ENCODE data around the gene SERPING1.

SERPING1 gene

DNA sequence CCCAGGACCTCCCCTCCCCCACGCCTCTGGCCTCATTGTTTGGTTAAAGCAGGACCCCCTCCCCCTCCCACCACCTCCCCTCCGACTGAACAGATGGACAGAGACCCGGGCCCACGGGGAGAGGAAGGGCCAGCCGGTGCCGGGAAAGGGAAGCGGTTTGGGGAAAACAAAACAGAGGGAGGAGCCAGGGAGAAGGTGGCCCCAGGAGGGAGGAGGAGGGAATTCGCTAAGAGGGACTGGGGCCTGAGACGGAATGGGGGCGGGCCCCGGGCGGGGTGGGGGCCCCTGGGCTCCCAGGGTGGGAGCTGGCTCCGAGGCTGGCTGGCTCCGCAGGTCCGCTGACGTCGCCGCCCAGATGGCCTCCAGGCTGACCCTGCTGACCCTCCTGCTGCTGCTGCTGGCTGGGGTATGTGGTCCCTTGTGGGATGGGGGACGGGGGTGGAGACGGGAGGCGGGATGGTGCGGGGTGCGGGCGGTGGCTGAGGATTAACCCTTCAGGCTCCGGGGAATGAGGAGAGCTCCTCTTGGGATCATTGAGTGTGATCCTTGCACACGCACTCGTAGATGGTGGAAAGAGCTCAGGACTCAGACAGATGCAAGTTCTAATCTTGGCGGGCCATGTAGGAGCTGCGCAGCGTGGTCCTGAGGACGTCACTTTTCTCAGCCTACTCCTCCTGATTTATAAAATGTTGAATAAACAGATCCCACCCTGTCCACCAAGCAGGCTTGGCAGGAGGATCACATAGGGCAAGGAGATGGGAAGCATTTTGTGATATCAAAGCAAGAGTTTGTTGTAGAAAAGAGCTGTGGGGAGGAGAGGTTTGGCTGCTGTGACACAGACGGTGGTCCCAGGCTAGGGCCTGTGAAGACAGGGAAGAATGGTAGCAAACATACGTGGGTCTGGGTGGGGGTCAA is 688 bp downstream of the SERPING1 start:
- no peak for DNase-seq

DNA sequence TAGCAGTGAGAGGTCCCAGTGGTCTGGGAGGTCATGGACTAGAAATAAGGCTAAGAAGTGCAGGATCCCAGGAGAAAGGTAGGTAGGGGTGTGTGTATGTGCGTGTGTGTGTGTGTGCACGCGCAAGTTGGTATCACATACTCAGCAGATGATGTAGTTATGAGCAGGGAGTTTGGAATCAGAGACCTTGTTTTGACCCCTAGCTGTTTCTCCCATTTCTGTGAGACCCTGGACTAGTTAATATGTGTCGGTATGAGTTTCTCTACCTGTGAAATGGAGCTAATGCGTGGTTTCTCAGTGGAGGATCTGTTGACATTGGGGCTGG is 1.3 kb downstream of the SERPING1 start:
- DNase-seq, result no peak

DNA sequence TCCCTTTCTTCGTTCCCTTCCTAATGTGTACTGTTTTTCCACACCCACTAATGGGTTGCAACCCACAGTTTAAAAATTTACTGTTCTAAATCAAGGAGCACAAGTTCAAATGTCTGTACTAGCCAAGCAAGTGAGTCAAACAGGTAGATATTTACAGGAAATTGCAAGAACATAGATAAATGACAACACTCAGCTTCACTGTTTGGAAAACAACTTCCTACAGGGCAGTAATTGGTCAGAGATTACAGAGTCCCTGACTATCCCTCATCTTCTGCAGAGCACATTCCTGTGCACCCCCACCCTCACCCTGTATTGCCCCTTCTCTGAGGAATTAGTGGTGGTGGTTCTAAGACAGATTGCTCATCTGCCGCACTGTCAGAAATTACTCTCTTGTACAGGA is 1.9 kb downstream of the SERPING1 start:
- no peak for DNase-seq

DNA sequence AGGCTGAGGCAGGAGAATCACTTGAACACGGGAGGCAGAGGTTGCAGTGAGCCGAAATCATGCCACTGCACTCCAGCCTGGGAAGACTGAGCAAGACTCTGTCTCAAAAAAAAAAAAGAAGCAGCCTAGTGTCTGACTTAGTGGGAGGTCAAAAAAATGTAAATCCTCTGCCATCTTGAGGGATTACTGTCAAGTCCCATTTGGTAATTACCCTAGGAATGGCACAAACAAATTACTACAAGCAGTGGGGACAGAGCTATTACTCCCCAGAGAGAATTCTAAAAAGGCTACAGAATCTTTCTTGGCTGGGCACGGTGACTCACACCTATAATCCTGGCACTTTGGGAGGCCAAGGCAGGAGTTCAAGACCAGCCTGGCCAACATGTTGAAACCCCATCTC is 3.8 kb downstream of the SERPING1 start:
- DNase-seq, result no peak

DNA sequence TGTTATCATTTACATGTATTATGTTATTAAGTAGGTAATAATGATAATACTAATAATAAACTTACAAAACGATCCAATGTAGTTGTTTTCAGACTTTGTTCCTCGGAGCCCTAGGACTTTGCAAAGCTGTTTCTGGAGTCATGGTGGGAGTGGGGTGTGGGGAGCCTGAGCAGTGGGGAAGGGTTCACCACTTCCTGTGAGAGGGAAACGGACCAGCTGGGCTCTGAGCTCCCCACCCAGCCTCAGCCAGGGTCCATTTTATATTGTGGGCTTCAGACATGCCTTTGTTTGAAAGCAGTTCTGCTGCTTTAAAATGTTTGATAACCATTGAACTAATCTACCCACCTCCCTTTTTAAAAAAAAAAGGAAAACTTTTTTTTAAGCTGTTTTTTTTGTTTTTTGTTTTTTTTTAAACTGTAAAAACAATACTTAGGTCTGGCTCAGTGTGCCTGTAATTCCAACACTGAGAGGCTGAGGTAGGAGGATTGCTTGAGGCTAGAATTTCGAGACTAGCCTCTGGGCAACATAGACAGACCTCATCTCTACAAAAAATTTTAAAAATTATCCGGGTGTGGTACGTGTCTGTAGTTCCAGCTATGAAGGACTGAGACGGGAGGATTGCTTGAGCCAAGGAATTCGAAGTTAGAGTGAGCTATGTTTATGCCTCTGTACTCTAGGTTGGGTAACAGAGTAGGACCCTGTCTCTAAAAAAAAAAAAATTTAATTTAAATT is 7.0 kb downstream of the SERPING1 start:
- DNase-seq, result no peak

DNA sequence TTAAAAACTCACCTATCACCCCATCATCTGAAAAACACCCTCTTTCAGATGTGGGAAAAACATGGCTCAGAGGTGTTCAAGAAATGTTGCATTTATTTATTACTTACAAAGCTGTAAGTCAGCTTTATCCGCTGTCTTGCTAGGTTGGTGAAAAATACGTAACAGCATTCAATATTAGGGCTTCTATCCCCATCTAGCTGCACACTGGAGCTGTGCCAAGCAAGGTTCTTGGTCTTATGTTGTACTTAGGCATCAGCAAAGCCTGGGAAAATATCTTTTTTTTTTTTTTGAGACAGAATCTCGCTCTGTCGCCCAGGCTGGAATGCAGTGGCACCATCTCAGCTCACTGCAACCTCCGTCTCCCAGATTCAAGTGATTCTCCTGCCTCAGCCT is 7.5 kb downstream of the SERPING1 start:
- no peak for DNase-seq

DNA sequence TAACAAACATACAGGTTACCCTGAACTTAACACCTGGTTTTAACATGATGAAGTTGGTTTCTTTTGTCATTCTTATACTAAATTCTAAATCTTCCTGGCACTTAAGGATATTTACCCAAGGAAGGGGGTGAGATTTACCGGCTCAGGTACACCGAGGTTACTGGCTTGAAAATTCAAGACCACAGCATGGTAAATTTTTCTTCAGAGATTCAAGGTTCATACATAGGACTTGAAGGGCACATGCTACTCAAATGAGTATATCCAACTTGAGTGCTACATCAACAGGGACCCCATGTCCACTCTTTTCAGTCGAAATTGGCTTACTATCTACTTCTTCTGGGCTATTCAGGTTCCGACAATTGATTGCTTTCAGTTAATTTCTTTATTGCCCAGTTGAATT is 12.7 kb downstream of the SERPING1 start:
- no peak for DNase-seq

DNA sequence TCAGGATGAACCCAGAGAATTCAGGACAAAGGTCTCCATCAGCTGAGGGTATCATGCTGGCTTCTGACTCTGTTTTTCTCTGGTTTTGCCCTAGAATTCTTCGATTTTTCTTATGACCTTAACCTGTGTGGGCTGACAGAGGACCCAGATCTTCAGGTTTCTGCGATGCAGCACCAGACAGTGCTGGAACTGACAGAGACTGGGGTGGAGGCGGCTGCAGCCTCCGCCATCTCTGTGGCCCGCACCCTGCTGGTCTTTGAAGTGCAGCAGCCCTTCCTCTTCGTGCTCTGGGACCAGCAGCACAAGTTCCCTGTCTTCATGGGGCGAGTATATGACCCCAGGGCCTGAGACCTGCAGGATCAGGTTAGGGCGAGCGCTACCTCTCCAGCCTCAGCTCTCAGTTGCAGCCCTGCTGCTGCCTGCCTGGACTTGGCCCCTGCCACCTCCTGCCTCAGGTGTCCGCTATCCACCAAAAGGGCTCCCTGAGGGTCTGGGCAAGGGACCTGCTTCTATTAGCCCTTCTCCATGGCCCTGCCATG is 16.8 kb downstream of the SERPING1 start:
- no peak for DNase-seq

DNA sequence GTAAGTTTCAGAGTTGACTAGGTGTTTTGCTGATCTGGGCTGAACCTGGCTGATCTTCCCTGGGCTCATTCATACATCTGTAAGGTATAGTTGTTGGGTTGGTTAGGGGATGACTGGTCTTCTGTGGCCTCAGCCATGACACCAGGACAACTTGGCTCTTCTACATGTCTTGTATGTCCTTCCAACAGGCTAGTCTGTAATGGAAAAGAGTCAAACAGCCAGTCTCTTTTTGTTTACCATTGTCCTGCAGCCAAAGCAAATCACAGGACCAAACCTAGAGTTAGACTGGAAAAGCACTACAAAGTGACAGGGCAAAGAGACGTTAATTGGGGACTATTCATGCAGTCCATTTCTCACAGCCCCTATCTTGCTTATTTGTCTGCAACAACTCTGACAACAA is 17.8 kb downstream of the SERPING1 start:
- DNase-seq, result no peak

DNA sequence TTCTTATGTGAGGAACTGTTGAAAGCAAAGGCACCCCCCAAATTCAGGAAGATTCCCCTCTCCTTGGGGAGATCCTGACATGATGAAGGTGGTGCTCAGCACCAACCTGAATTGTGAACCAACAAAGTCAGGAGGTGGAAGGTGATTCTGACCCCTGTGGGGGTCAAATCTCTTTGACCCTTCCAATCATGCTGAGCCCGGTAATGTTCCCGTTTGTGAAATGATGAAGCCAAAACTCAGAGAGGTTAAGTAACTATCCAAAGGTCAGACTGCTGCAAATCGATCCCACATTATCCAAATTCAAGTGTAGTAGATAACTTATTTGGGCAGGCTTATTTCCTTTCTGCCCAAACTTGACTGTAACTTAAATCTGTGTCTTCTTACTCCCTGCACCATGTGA is 19.1 kb downstream of the SERPING1 start:
- no peak for DNase-seq

DNA sequence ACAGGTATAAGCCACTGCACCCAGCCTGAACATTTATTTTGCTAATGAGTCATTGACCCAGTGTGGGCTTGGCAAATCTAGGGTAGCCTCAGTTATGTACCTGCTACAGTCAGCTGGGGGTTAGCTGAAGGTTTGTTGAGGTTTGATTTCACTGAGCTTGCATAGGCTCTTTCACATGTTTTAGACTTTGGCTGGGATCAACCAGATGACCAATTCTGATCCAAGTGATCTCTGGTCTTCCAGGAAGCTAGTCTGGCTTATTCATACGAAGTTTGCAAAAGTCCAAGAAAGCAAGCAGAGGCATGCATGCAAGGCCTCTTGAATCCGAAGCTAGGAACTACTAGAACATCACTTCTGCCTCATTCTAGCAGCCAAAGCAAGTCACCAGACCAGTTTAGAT is 21.0 kb downstream of the SERPING1 start:
- no peak for DNase-seq

DNA sequence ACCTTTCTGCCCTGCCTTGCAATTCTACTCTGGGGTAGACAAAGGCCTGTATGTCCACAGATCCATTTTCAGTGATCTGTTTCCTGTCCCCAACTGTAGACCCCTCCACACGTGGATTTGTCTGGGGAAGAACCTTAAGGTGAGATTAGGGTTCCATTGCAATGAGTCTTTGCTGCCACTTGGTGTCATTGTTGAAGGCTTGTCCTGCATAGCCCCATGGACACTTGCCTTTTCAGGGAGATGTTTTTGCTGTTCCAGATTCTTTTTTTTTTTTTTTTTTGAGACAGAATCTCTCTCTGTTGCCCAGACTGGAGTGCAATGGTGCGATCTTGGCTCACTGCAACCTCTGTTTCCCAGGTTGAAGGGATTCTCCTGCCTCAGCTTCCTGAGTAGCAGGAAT is 21.8 kb downstream of the SERPING1 start:
- no peak for DNase-seq

DNA sequence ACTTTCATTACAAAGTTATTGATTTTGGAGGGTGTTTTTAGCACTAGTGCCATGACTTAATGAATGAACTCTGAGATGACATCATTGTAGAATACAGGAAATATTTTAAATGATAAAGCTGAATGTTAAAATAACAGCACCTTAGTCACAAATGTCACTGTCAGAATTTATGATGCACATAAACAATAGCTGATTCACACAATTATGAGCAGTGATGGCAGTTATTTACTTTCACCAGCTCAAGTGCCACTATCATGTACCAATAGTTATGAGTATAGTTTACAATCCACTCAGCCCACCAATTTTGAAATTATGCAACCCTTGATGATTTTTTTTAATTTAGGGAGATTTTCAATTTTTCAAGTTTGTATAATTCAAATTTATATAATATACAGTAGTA is 23.0 kb downstream of the SERPING1 start:
- DNase-seq, result no peak

DNA sequence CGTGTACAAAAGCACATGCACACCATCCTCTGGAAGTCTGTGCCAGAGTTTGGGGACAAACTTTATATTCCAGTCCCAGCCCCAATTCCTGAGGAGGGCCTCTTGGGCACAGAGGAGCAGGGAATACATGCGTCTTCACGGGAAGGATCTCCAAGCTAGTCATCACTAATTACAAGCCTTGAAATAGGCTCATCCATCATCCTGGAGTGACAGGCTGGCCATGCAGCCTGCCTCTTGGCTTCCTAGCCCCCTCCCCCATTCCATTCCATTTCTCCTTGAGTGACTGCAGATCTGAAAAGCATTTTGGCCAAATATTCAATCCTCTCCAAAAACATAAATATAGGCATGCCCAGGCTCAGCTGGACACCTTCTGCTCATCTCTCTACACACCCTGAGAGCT is 24.8 kb downstream of the SERPING1 start:
- no peak for DNase-seq

DNA sequence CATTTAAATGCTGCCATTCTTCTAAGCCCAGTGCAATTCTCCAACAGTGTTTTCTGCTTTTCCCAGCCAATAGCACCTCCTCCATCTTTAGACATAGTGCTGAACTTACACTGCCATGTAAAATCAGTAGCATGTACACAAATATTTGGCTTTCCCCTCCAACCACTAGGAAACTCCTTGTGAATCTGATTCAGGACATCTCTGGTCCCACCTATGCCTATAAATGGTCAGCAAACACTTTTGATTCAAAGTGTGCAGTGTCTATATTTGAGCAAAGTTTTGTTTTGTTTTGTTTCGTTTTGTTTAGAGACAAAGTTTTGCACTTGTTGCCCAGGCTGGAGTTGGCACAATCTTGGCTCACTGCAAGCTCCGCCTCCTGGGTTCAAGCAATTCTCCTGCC is 27.4 kb downstream of the SERPING1 start:
- DNase-seq, result no peak

DNA sequence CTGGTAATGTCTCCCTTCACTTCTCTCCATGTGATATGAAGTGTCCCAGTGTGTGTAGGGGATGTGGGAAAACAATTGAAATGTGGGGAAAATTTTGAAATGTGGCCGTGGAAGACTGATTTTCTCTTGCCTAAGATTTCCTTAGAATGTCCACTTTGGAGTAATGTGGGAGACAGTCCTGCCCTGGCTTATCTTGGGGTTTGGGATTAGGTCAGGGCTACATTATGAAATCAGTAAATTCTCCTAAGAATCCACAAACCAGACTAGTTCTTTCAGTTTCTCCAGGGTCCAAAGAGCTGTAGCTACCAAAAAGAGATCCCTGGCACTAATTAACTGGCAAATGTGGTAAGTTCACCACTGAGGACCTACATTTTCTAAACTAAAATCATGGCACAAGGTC is 29.4 kb downstream of the SERPING1 start:
- no peak for DNase-seq

DNA sequence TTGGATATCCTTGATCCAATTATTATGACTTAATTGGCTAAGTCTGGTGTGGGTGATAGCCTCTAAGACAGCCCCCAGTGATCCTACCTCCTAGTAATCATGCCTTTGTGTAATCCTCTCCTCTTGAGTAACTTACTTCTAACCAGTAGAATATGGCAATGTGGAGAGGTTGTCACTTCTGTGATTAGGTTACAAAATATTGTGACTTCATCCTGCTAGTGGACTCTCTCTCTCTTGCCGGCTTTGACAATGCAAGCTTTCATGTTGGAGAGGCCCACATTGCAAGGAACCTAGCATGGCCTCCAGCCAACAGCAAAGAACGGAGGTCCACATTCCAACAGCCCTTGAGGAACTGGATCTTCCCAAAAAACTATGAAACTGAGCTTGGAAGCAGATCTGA is 32.7 kb downstream of the SERPING1 start:
- no peak for DNase-seq

DNA sequence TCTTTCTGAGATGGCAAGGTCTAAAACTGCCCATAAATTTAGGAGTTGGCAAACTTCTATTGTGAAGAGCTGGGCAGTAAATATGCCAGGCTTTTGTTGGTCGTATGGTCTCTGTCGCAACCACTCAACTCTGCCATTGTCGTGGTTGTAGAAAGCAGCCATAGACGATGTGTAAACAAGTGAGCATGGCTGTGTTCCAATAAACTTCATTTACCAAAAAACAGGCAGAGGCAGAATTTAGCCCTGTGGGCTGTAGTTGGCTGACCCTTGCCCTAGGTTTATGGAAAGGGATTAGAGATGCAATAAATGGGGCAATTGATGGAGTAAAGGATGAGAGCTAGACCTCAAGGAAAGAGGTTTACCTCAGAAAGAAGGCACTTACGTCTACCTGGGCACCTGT is 34.6 kb downstream of the SERPING1 start:
- DNase-seq, result no peak

DNA sequence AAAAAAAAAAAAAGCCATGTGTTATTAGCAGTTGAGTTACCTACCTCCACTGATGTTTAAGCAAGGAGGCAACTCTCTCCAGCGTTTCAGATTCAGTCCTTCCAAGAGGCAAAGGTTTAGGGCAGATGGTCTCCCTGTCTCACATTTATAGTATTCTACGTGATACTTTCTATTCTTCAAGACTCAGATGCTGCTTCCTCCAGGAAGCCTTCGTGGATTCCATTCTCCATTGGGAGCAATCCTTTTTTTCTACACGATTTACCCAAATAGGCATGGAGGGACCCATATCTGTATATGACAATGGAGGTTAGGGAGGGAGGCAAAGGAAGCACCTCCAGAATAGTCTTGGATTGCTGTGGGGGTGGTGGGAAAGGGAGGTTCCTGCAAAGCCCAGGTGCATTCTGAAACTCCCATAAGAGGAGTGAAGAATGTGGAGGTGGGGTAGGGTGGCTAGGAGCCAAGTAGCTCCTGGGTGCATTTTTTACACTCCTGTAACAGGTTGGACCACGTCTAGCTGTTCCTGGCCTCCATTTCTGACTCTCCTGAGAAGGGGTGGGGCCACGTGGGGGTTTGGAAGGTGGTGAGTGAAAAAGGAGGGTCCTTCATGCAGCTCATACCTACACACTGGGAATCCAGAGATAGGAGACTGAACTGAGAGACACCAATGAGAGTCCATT is 36.0 kb downstream of the SERPING1 start:
- DNase-seq, result no peak

DNA sequence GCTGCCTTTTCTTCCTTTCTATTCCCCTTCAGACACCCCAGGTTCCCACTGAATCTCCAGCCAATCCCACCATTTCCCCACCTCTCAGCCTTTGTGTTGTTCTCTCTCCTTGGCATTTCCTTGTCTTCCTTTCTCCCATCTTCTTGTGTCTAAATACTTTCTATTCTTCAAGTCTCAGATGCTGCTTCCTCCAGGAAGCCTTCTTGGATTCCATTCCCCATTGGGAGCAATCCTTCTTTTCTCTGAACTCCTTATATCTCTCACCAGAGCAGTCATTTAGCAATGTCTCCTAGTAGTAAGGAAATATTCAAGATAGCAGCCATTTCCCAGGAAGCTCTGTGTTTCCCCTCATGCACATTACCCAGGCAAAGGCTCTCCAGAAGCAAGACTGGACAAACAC is 36.8 kb downstream of the SERPING1 start:
- DNase-seq, result no peak

DNA sequence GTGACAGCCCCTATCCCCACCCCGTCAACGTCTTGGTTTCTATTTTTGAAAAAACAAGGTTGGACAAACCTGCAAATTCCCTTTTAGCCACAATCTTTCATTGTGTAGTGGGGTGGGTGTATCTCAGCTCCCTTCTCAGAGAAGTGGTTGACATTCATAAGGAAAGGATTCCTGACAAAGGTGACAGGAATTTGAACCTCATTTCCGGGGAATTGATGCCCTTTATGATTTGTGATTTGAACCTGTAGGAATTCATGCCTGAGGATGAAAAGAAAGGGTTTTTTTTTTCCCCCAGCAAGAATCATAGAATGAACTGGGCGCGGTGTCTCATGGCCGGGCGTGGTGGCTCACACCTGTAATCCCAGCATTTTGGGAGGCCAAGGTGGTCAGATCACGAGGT is 37.8 kb downstream of the SERPING1 start:
- no peak for DNase-seq

DNA sequence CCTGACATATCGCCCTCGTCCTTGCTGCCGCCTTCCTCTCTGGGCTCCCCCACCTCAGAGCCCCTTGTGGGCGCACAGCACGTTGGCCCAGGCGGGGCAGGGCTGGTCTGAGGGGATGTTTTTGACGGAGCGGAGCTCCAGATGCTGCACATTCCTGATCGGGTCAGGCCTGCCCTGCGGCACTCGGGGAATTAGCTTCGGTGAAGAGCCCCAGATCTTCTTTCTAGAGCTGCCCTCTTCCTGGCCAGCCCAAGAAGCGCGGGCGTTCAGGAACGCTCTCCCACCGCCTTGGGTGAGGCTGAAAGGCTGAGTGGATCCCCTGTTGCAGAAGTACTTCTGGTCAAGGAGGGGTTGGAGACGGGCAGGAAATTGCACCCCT is 40.1 kb downstream of the SERPING1 start:
- no peak for DNase-seq

DNA sequence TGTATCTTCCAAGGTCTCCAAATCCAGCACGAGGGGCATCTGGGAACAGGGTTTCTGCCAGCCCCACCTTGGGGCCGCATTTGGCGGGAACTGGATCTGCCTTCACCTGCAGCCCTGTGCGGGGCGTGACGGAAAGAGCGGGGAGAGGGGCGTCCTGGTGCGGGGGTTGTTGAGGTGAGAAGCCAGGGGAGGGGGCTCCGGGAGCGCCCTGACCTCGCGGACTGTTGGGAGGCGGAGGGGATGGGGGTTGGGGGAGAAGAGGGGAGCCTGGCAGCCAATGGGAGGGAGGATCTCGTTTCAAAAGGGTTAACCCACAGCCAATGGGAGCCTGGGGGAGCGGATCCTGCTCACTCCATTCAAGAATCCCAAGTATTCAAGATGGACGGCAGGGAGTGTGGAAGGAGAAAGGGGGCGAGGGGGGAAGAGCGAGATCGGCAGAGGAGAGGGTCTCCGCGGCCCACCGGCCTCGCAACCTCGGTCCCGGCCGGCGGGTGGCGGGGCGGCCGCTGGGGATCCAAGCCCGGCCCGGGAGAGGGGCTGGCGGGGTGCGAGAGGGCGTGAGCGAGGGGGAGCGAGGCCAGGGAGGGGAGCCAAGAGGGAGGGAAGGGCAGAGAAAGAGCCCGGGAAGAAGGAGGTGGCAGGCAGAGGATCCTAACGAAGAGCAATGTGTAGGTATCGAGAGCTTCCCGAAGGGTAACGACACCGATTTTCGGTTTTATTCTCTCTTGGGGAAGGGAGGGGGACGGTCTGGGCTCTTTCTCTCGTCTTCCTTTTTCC is 40.7 kb downstream of the SERPING1 start:
- no peak for DNase-seq

Measured in CD4-positive, alpha-beta T cell treated with Interleukin-4 for 1 hour (primary cell).